Activated naive CD4-positive, alpha-beta T cell (primary cell): ENCODE results near the gene TTC28.
"Not testable (repeated sequence)": the region's sequence is repeated elsewhere in the genome, so short reads cannot be mapped to it uniquely, and the experiment has no call there.

Experiments
- DNase-seq, 4 experiments: peaks; one replicate each; lab custom pipeline; 2025; lab: John Stamatoyannopoulos, UW

TTC28 gene

GRCh38 chr22:28601915-28602314 lies 77.7 kb downstream of the TTC28 start:
- no peak for DNase-seq

DNA sequence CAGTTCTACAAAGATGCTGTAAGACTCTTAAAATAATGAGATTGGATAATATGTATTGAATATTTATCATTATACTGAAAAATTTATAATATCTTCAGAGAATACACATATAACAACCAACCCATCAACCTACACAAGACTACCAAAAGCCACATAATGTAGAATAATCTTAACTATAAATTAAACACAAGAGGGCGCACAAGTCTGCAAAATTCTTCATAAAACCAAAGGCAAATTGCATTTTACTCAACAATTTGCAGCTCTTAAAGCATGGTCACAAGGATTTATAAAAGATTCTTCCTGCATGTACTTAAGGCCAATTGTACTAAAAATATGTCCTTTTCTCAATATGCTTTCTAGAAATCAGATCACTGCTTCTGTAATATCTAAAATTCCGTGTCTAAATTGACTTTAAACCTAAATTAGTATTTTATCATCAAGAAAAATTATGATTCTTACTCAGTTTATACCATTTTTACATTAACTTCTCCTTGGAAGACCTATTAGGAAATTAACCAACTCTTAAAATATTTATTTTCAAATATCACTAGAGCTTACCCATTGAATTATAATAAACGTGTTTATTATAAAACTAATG lies 79.0 kb downstream of the TTC28 start:
- DNase-seq = no peak

DNA sequence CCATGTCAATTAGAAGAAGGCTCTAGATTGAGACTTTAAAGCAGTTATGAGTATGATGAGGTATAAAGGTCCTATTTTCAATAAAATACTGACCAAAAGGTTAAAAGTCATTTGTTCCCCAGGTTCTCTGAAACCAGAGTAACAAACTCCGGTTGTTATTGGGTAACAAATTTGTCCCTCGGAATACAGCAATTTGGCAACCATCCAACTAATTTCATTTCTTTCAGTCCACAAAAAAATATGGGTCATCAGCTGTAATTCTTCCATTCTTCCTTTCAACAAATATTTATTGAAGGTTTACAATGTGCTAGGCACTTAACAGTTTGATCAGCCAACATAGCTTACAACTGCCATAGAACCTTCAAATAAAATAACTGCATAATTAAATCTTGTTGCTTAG lies 79.9 kb downstream of the TTC28 start:
- DNase-seq = no peak

DNA sequence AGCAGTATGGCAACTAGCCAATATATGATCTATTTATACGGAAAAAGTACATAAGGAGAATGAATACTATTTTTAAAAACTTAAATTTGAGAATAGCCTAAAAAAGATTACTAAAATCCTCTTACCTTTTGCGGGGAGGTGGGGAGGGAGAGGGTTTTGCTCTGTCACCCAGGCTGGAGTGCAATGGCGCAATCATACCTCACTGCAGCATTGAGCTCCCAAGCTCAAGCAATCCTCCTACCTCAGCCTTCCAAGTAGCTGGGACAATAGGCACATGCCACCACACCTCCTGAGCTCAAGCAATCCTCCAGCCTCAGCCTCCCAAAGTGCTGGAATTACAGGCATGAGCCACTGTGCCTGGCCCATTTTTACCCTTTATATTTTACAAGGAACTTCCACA lies 82.0 kb downstream of the TTC28 start:
- no peak for DNase-seq

DNA sequence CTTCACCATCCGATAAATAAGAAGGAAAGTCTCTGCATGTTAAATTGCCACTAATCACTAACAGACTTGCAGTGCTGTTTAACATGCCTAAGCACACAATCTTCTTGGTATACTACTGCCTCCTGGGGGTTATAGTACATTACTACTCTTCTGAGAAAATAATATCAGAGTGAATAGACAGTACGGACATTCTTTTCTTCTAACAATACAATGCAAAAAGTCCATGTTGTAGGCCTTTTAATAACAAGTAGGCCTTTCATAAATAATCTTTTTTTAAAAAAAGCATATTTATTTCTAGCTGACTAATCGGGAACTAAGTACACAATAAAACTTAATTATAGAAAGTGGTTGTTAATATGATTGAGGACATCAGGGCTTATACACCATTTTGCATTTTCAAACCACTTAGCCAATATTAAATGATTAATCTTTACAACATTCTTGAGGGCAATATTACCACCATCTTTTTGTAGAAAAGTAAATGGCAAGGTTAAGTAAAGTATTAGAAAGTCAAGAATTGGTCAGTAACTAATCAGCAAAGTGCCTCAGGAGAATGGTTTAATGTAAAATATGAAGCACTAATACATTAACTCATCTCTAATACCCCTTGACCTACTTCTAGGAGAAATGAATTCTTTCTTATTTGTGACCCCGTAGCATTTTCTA lies 84.7 kb downstream of the TTC28 start:
- DNase-seq = no peak

- DNase-seq = no peak
Observed at GRCh38 chr22:28594076-28594796, 85.4 kb downstream of the TTC28 start.

DNA sequence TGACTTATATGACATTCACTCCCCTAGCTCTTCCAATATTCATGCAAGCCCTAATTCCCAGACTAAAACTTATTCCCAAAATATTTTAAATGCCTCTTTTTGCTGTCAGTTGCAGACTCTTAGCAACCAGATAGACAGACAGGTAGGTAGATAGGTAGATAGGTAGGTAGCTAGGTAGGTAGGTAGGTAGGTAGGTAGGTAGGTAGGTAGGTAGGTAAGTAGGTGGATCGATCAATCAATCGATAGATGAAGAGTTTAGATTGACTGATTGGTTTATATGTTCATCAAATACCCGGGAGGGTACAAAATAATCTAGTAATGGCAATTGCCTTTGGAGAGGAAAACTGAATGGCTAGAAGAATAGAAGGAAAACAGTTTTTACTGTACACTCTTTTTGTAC lies 86.3 kb downstream of the TTC28 start:
- no peak for DNase-seq

DNA sequence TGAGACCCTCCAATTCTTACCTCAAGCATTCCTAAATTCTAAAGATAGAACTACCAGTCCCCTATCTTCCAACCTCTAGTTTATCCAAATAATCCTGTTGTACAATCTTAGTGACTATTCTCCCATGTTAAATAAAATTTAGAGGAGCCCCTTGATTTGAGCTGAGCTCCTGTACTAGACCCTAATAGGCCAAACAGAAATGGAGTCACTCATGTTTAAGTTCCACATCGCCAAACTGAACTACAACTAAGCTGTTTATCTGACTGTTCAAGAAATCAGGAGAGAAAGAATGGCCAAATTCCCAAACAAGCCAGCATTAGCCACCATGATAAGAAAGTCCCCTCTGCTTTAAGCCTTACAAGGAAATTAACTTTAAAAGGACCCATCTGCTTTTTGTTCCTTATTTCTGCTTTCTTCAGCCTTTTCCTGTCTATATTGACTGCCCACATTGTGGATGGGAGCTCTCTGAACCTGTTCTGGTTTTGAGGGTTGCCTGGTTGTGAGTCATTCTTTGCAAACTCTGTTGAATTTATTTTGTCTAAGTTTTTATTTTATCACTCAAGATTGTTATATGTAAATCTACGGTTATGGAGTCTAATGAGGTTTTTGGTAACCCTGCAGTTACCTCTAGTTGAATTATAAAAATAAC lies 90.4 kb downstream of the TTC28 start:
- no peak for DNase-seq

GRCh38 chr22:28585324-28585723 lies 94.3 kb downstream of the TTC28 start:
- no peak for DNase-seq

DNA sequence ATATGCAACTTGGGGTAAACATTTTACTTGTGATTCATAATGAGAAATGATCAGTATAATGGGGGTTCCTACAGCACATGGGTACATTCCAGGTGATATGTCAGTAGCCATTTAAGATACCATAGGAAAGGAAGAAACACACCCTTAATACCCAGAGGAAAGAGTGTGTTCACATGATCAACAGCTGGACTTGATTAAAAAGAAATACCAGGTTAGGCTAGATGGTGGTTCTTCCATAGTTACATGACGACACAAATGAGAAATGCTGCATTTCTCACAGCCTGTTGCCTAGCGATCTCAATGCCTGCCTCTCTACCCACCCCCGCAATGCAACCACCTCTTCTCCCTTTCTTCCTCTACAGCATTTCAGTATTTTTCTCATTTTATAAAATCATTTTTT lies 96.8 kb downstream of the TTC28 start:
- no peak for DNase-seq

- no peak for DNase-seq
Observed at GRCh38 chr22:28581016-28581415, 98.6 kb downstream of the TTC28 start.

GRCh38 chr22:28576162-28576561 lies 103.5 kb downstream of the TTC28 start:
- no peak for DNase-seq

GRCh38 chr22:28574159-28574788 lies 105.4 kb downstream of the TTC28 start:
- DNase-seq = no peak

GRCh38 chr22:28570696-28571373 lies 108.8 kb downstream of the TTC28 start:
- DNase-seq = no peak

DNA sequence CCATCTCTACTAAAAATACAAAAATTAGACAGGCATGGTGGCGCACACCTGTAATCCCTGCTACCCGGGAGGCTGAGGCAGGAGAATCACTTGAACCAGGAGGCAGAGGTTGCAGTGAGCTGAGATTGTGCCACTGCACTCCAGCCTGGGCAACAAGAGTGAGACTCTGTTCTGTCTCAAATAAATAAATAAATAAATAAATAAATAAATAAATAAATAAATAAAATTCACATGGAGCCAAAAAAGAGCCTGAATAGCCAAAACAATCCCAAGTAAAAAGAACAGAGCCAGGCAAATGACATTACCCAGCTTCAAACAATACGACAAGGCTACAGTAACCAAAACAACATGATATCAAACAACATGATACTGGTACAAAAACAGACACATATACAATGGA lies 110.7 kb downstream of the TTC28 start:
- DNase-seq = not testable (repeated sequence)

DNA sequence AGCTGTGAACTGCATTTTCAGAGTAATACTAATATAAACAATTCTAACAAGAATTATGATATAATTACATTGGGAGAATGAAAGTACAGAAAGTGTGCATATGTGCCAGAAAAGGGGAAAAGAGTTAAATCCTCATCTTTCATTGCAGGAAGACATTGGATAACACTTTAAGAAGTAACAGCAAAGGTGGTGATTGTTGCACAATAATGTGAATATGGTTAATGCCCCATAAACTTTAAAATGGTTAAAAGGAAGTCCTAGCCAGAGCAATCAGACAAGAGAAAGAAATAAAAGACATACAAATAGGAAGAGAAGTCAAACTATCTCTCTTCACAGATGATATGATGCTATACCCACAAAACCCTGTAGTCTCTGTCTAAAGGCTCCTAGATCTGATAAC lies 111.5 kb downstream of the TTC28 start:
- no peak for DNase-seq

GRCh38 chr22:28566920-28567499 lies 112.6 kb downstream of the TTC28 start:
- DNase-seq = not testable (repeated sequence)

DNA sequence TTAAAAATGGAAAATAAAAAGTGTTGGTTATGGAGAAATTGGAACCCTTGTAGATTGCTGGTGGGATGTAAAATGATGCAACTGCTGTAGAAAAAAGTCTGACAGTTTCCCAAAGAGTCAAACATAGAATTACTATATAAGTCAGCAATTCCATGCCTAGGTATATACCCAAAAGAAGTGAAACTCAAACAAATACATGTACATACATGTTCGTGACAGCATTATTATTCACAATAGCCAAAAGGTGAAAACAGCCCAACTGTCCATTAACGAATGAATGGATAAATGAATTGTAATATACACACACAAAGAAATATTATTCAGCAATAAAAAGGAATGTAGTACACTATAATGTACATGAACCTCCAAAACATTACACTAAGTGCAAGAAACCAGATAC lies 116.0 kb downstream of the TTC28 start:
- no peak for DNase-seq

- DNase-seq = no peak
Observed at GRCh38 chr22:28562324-28562723, 117.3 kb downstream of the TTC28 start.

- not testable (repeated sequence) for DNase-seq
Observed at GRCh38 chr22:28560743-28561101, 118.9 kb downstream of the TTC28 start.

GRCh38 chr22:28560046-28560742 lies 119.4 kb downstream of the TTC28 start:
- DNase-seq = no peak
